CD4-positive, alpha-beta T cell treated with Interleukin-4 for 1 hour (primary cell): ENCODE measurements around the gene BZW2.
"Not testable (repeated sequence)": the region's sequence is repeated elsewhere in the genome, so short reads cannot be mapped to it uniquely, and the experiment has no call there.

ENCODE experiments used
- DNase-seq, 2 donors: peaks; one replicate each; pipeline ENCODE4 v3.0.0-alpha.2; 2020 to 2022

BZW2 gene

GRCh38 chr7:16675277-16675676 lies 29.3 kb downstream of the BZW2 start:
- DNase-seq: no peak

GRCh38 chr7:16677978-16678494 lies 32.1 kb downstream of the BZW2 start:
- no peak for DNase-seq

GRCh38 chr7:16678645-16679566 lies 32.9 kb downstream of the BZW2 start:
- not testable (repeated sequence) for DNase-seq

DNA sequence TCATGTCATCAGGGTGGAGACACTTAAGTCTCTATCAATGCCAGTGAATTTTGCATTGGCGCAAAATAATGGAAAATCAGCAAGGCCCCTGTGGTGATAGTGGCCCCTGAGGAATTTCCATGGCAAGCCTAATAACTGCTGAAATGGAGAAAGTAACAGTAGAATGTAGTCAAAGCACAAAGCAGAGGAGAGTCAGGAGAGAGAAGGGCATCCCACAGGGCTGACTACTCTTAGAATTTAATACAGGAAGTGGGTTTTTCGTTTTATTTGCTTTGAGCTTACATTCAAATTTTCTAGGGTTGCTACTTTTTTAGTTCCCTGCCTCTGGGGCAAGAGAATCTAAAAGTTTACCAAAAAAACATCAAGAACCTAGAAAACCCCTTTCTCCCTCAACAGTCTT lies 39.0 kb downstream of the BZW2 start:
- peak in 1 of 2 donors; percentile 6 for DNase-seq

GRCh38 chr7:16685535-16685934 lies 39.6 kb downstream of the BZW2 start:
- no peak for DNase-seq

DNA sequence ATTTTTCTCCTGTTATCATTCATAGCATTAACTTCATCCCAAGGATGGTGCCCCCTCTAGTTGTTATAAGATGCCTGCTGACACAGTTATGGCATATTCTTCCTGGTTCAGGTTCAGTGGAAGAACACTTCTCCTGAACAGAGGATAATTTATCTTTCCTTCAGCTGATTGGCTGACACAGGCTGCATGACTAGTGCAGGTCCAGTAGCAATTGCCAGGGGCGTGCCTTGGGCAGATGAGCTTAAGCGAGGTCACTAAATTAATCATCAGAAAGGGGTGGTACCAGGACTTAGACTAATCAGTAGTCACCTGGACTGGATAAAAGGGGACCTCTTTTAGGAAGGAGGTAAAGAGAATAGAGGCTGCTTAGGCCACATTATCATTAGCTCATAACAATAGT lies 42.3 kb downstream of the BZW2 start:
- no peak for DNase-seq

- DNase-seq: no peak
Measured at GRCh38 chr7:16691241-16691640, 45.3 kb downstream of the BZW2 start.

GRCh38 chr7:16693601-16694318 lies 47.8 kb downstream of the BZW2 start:
- no peak for DNase-seq

- DNase-seq: no peak
Measured at GRCh38 chr7:16694806-16695205, 48.8 kb downstream of the BZW2 start.

- DNase-seq: no peak
Measured at GRCh38 chr7:16695621-16696237, 49.7 kb downstream of the BZW2 start.

DNA sequence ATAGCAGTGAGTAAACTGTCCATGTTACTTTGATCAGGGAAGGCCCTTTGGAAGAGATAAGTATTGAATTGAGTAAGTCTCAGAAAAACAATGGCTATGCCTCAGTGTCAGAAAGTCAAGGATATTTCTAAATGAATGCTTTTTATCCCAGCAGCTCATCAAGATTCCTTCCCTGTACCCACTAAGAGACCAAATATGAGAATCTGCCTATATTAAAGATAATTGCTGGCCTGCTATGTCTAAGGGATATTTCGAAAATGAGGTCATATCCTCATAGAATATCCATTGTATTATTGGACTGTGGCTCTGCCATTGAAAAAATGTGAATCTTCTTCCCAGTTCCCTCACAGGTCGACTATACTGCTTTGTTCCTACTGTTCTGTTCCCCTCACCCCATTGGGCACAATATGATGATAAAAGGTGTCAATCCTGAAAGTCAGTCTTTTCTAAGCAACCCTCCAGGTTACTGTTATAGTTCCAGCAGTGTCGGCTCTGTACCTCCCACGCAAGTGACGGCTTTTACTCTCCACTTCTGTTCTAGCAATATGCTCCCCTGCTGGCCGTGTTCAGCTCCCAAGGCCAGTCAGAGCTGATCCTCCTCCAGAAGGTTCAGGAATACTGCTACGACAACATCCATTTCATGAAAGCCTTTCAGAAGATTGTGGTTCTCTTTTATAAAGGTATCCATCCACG lies 51.7 kb downstream of the BZW2 start:
- no peak for DNase-seq

GRCh38 chr7:16698200-16698905 lies 52.4 kb downstream of the BZW2 start:
- DNase-seq: no peak

GRCh38 chr7:16702441-16702840 lies 56.5 kb downstream of the BZW2 start:
- no peak for DNase-seq

DNA sequence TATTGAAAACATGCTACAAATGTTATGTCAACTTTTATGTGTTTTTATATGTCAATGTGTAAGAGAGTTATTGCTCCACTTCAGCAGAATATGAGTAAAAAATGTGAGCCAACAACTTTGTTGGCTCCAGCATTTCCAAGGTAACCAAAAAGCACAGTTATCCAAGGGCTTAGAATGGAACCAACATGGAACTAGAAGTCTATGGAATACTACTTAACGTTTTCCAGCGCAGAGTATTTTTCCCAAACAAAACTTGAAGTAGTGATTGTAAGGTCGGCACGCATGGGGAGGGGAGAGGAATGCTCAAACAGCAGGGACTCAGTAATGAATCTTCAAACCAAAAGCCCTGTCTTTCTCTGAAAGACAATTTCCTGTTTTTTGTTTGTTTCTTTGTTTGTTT lies 62.5 kb downstream of the BZW2 start:
- DNase-seq: no peak

DNA sequence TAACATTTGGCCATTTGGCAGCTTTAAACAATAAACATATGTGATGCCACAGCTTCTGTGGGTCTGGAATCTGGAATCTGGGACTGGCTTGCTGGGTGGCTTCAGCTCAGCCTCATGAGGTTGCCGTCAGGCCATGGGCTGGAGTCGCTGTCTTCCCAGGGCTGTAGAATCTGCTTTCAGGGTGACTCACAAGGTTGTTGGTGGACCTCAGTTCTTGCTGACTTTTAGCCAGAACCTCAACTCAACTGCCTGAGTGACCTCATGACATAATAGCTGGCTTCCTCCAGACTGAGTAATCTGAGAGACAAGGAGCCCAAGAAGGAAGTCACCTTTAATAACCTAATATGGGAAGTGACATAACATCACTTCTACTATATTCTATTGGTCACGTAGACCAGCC lies 63.0 kb downstream of the BZW2 start:
- DNase-seq: no peak

GRCh38 chr7:16710651-16711050 lies 64.7 kb downstream of the BZW2 start:
- DNase-seq: no peak

DNA sequence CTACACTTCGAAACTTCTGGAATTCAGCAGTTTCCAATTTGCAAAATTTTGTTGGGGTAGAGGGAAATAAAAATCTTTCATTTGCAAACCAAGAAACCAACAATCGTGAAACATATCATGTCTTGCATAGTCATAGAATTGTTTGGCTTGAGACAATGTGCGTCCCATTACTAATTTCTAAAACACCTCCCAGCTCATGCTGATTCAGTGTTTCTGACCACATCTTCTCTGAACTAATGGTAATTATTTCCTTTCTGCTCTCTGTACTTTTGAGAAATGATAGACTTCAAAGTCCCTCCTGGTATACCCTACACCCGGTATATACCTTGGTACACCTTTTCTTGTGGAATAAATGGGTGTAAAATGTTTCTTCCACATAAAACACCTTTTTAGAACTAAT lies 65.7 kb downstream of the BZW2 start:
- no peak for DNase-seq

DNA sequence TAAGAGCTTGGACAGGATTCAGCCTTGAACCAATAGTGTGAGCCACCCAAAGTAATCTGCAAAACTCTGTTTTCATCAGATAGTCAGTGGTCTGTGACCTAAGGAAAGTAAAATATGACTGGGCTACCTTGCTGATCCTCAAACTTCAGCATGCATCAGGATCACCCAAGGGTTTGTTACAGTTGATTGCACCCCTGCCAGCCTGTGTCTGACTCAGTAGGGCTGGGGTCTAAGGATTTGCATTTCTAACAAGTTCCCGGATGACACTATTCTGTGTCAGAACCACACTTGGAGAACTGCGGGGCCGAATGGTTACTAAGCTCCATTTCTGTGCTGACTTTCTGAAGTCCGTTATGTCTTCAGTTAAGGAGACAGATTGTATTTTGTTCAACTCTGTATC lies 66.9 kb downstream of the BZW2 start:
- DNase-seq: no peak

DNA sequence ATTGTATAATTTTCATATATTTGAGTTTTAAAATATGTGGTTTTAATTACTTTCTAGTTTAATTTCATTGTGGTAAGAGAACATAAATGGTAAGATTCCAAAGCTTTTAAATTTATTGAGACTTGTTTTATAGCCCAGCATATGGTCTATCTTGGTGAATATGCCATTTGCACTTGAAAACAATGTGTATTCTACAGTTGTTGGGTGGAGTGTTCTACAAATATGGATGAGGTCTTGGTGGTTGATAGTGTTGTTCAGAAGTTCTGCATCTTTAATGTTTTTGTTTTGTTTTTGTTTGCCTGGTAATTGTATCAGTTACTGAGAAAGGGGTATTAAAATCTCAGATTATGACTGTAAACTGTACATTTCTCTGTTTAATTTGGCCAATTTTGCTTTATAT lies 69.9 kb downstream of the BZW2 start:
- no peak for DNase-seq

GRCh38 chr7:16718111-16718656 lies 72.2 kb downstream of the BZW2 start:
- DNase-seq: no peak

DNA sequence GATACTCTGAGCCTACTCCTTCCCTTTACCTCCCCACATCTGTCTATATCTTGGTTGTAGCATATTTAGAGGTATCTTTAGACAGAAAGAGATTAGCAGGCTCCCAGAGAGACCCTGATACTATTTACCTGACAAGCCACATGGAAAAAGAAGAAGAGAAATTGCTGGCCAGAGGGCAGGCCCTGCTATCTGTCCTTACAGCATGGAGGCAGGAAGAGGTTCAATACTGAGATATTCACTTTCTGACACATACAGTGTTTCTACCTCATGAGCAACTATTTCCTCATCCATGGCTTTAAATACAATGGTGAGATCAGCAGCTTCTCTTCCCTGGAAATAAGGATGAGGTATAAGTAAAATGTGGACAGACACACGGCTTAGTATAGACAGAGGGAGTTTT lies 73.7 kb downstream of the BZW2 start:
- DNase-seq: no peak

GRCh38 chr7:16721541-16721940 lies 75.6 kb downstream of the BZW2 start:
- no peak for DNase-seq
